ENCODE results near the gene RPS6KC1. TPM values are rescaled to one million over a fixed set of nuclear protein-coding genes. Genes with fewer than 3 reads are reported as not detected.

The RPS6KC1 gene
- total and polyA plus RNA-seq, 2 donors (not counting 3 experiments of a cell fraction or from before 2014, with no cell fraction given): 5.1 to 18.6 TPM

GRCh38 chr1:213295860-213296259 lies 244.8 kb downstream of the RPS6KC1 start:
- Histone ChIP-seq H4K20me1 (replicated peaks; ENCODE audit: control insufficient read depth, extremely low read depth, insufficient read depth, low read length) (no peaks in the 10 kb centered on the region), H3K9me3 (replicated peaks; ENCODE audit: control insufficient read depth, insufficient read depth, low read length) (no peaks in the 10 kb centered on the region), H3K4me1 (ENCODE audit: control insufficient read depth, extremely low read depth, insufficient read depth, low read length) (no peaks in the 10 kb centered on the region), H3K27ac (ENCODE audit: insufficient read depth, low read depth, low read length) (no peak overlapping the region), H2AFZ (ENCODE audit: low read depth, low read length) (no peak overlapping the region), H3K9me1 (replicated peaks; ENCODE audit: control insufficient read depth, extremely low read depth, insufficient read depth, low read length) (no peaks in the 10 kb centered on the region), H3K4me2 (ENCODE audit: insufficient read depth, low read length) (no peak overlapping the region), H3K9ac (replicated peaks; ENCODE audit: extremely low read depth, insufficient read depth, low read length) (no peak overlapping the region), H3K27me3 (ENCODE audit: control insufficient read depth in 2 of 2, insufficient read depth in 2 of 2, low read length in 2 of 2) (no peaks in the 10 kb centered on the region), H3K36me3 (ENCODE audit: control insufficient read depth in 2 of 2, extremely low read depth in 1 of 2, insufficient read depth in 2 of 2, low read length in 2 of 2) (no peaks in the 10 kb centered on the region), H3K79me2 (ENCODE audit: control insufficient read depth, insufficient read depth, low read length) (no peaks in the 10 kb centered on the region), H3K4me3 (replicated peaks in 1 of 3; ENCODE audit: insufficient read depth in 1 of 3, low read depth in 1 of 3, low read length in 3 of 3) (no peak overlapping the region)
- CTCF ChIA-PET: no interaction called here
- POLR2A ChIA-PET: no interaction called here
- FAIRE-seq (no peak), DNase-seq (ENCODE audit: low read depth, low spot score) (no peak)
- dilution Hi-C loops (cut with MboI; ENCODE audit: extremely low pct_ligation_motif_present, low sequenced_read_pairs): no loop called here
- no TSS peak for BruUV-seq (replicated peaks)
- TF ChIP-seq JUN (IDR thresholded peaks at IDR 0.05; ENCODE audit: borderline replicate concordance, insufficient read depth, insufficient read length, low read depth) (no peak), GATA2 (IDR thresholded peaks at IDR 0.05; ENCODE audit: insufficient read depth, insufficient read length, low read depth, low read length) (no peak), POLR2AphosphoS5 (IDR thresholded peaks at IDR 0.05; ENCODE audit: insufficient read depth, low read depth, low read length) (no peak), MYC (IDR thresholded peaks at IDR 0.05; ENCODE audit: low read depth, low read length) (no peak), FOS (IDR thresholded peaks at IDR 0.05; ENCODE audit: borderline replicate concordance, insufficient read depth, low read length) (no peak), POLR2A (IDR thresholded peaks at IDR 0.05; ENCODE audit: low read depth, low read length) (no peak), MAX (IDR thresholded peaks at IDR 0.05; ENCODE audit: insufficient read depth, insufficient read length) (no peak), CTCF (IDR thresholded peaks at IDR 0.05; ENCODE audit: extremely low read depth in 1 of 2, insufficient read depth in 1 of 2, low read depth in 1 of 2, low read length in 2 of 2) (no peak), EZH2 (IDR thresholded peaks at IDR 0.05; ENCODE audit: borderline replicate concordance, low read depth, low read length, severe bottlenecking) (no peak)
- intact Hi-C loops (cut with micrococcal nuclease): no loop called here

Measured in endothelial cell of umbilical vein (primary cell).